ENCODE measurements around the gene OR52I2. TPM values are rescaled to one million over a fixed set of nuclear protein-coding genes. Genes with fewer than 3 reads are reported as not detected.

Gene OR52I2
- polyA plus RNA-seq, 1 of the 3 experiments (the other 2 are of a cell fraction), result not detected

GRCh38 chr11:4636136-4636535, 54.6 kb downstream of the OR52I2 start:
- Histone ChIP-seq H2AFZ (ENCODE audit: low read depth) (no peak overlapping the region), H3K4me1 (ENCODE audit: control insufficient read depth in 1 of 2, insufficient read depth in 2 of 2, low read depth in 1 of 2, low read length in 1 of 2) (no peaks in the 10 kb centered on the region; a peak in 1 of 4 replicates), H3F3A (replicated peaks; ENCODE audit: insufficient read depth) (no peaks in the 10 kb centered on the region), H3K9ac (no peak overlapping the region), H3K4me3 (ENCODE audit: low read depth in 2 of 2, low read length in 1 of 2) (no peak overlapping the region), H3K36me3 (replicated peaks in 1 of 2; ENCODE audit: control insufficient read depth in 1 of 2, insufficient read depth in 2 of 2, low read length in 1 of 2) (no peaks in the 10 kb centered on the region), H3K79me2 (ENCODE audit: insufficient read depth) (no peaks in the 10 kb centered on the region), H3K27ac (ENCODE audit: low read depth in 2 of 2, low read length in 1 of 2) (no peak overlapping the region), H4K20me1 (ENCODE audit: insufficient read depth) (no peaks in the 10 kb centered on the region), H3K4me2 (no peak overlapping the region), H3K27me3 (ENCODE audit: insufficient read depth) (peaks cover 24% of the 10 kb centered on the region), H3K9me2 (no peaks in the 10 kb centered on the region), H3K9me3 (no peaks in the 10 kb centered on the region)
- ChIA-PET POLR2A (no interaction called here), CTCF (interaction anchor here (0.6 to 2.9 kb wide), 29 partner anchors 10 to 1727 kb away, joined by 3 to 44 read pairs (median 4); partner anchors contain the start of gene MMP26)
- 4% methylated on average over 2 of the region's 2 CpGs for WGBS (ENCODE audit: low lambda C conversion rate)
- no peak for TF ChIP-seq PBX3 (IDR thresholded peaks at IDR 0.05)
- no peak for TF ChIP-seq IRF3 (IDR thresholded peaks at IDR 0.05; ENCODE audit: low read depth, low read length)
- no peak for TF ChIP-seq RAD21 (IDR thresholded peaks at IDR 0.05; ENCODE audit: low read length)
- TF ChIP-seq SMC3 (IDR thresholded peaks at IDR 0.05; ENCODE audit: low read depth, low read length), result no peak
- TF ChIP-seq FOSL2 (IDR thresholded peaks at IDR 0.05; ENCODE audit: borderline replicate concordance, low read depth), result no peak
- TF ChIP-seq FOXJ3 (CRISPR knock-in tag; IDR thresholded peaks at IDR 0.05), result no peak
- no peak for TF ChIP-seq RCOR1 (IDR thresholded peaks at IDR 0.05; ENCODE audit: low read length)
- no peak for TF ChIP-seq YY1 (IDR thresholded peaks at IDR 0.05; ENCODE audit: low read depth)
- no peak for TF ChIP-seq NRF1 (IDR thresholded peaks at IDR 0.05; ENCODE audit: low read depth, low read length)
- no peak for TF ChIP-seq POLR2AphosphoS5 (IDR thresholded peaks at IDR 0.05; ENCODE audit: low read depth, low read length)
- no peak for TF ChIP-seq TEAD4 (IDR thresholded peaks at IDR 0.05; ENCODE audit: borderline replicate concordance, insufficient read depth)
- no peak for TF ChIP-seq USF1 (IDR thresholded peaks at IDR 0.05; ENCODE audit: borderline replicate concordance, low read depth)
- TF ChIP-seq TAF1 (IDR thresholded peaks at IDR 0.05; ENCODE audit: borderline replicate concordance, low read depth, low read length), result no peak
- DNase-seq, result no peak

GRCh38 chr11:4636962-4637661, 55.6 kb downstream of the OR52I2 start, which contains the start of gene OR51D1:
TSS of gene OR51D1 (plus strand) at chr11:4637477. CDS start at chr11:4639791, 2,314 bp downstream.
- peak; percentile 64 for DNase-seq
- H2AFZ ChIP-seq (ENCODE audit: low read depth), result no peak within 1 kb of the TSS

More at GRCh38 chr11:4636962-4637661, 55.6 kb downstream of the OR52I2 start, which contains the start of gene OR51D1:
- Histone ChIP-seq H3K9me3 (no peaks in the 10 kb centered on the region), H3K4me2 (no peak within 1 kb of the TSS), H3K36me3 (replicated peaks in 1 of 2; ENCODE audit: control insufficient read depth in 1 of 2, insufficient read depth in 2 of 2, low read length in 1 of 2) (no peaks in the 10 kb centered on the region), H4K20me1 (ENCODE audit: insufficient read depth) (no peaks in the 10 kb centered on the region), H3K4me3 (ENCODE audit: low read depth in 2 of 2, low read length in 1 of 2) (peak within 1 kb of the TSS in 1 of 2 experiments; percentile 50; a peak in 1 of 4 replicates), H3K9ac (no peak within 1 kb of the TSS), H3K9me2 (no peaks in the 10 kb centered on the region), H3K27ac (ENCODE audit: low read depth in 2 of 2, low read length in 1 of 2) (no peak within 1 kb of the TSS), H3F3A (replicated peaks; ENCODE audit: insufficient read depth) (no peaks in the 10 kb centered on the region), H3K79me2 (ENCODE audit: insufficient read depth) (no peaks in the 10 kb centered on the region), H3K27me3 (ENCODE audit: insufficient read depth) (peaks cover 24% of the 10 kb centered on the region), H3K4me1 (ENCODE audit: control insufficient read depth in 1 of 2, insufficient read depth in 2 of 2, low read depth in 1 of 2, low read length in 1 of 2) (no peaks in the 10 kb centered on the region; a peak in 1 of 4 replicates)
- CTCF ChIA-PET, result interaction anchor here (0.6 to 2.9 kb wide), 37 partner anchors 10 to 1726 kb away, joined by 3 to 44 read pairs (median 4); partner anchors contain the start of gene MMP26
- POLR2A ChIA-PET, result no interaction called here
- TF ChIP-seq CHD2 (IDR thresholded peaks at IDR 0.05; ENCODE audit: low read length, partially characterized antibody) (no peak), SMC3 (IDR thresholded peaks at IDR 0.05; ENCODE audit: low read depth, low read length) (peak; percentile 88), NRF1 (IDR thresholded peaks at IDR 0.05; ENCODE audit: low read depth, low read length) (0 out of 2 replicates have a peak, but pooled peaks have one; percentile 7), ZBTB33 (IDR thresholded peaks at IDR 0.05; ENCODE audit: borderline replicate concordance, low read depth) (no peak), CTCF (IDR thresholded peaks at IDR 0.05) (peak; percentile 81), RAD21 (IDR thresholded peaks at IDR 0.05; ENCODE audit: low read length) (peak; percentile 75), JUND (IDR thresholded peaks at IDR 0.05) (no peak), NFIC (IDR thresholded peaks at IDR 0.05; ENCODE audit: borderline replicate concordance) (no peak)
- WGBS (ENCODE audit: low lambda C conversion rate), result 10% methylated on average over 13 of the region's 21 CpGs

Measured in SK-N-SH (cell line).